ENCODE data around the gene ABCG1.

Gene ABCG1

GRCh38 chr21:42308161-42308913, 89.4 kb downstream of the ABCG1 start:
- DNase-seq (ENCODE audit: low read depth): no peak

DNA sequence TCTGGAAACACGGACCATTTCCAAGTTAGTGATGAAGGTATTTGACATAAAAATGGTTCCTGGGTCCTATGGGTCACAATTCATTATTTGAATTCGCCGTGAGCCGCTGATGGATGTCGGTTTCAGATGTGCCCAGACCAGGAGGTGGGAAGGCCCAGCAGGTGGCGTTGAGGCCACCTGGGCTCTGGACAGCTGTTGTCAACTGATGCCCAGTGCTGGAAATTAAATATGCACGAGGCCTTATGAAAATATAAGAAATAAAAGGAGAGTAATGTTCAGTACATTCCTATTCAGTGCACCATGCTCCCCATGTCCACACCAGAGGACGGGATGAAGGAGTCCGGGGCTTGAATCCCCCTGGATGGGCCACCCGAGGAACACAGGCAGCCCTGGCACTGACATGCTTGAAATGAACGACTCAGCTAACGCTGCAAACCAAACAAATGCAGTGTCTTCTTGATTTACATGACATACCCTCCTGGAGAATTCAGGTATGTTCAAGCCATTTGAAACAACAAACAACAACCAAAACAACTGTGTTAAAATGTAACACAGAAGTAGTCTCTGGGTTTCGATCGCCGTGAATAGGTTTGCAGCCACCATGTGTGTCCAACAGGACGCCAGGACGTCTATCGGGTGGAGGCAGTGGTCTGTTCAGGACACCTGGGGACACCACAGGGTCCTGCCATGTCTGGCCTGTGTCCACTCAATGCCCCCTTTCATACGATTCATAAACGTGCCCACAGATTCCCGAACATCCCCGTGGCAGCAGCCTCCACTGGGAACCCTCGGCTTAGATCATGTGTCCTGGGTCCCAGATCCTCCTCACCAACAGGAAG, 90.2 kb downstream of the ABCG1 start:
- DNase-seq (ENCODE audit: low read depth): no peak

- peak; percentile 21 for DNase-seq (ENCODE audit: low read depth)
Measured at GRCh38 chr21:42309753-42310213, 90.8 kb downstream of the ABCG1 start.

GRCh38 chr21:42310411-42311001, 91.6 kb downstream of the ABCG1 start:
- no peak for DNase-seq (ENCODE audit: low read depth)

DNA sequence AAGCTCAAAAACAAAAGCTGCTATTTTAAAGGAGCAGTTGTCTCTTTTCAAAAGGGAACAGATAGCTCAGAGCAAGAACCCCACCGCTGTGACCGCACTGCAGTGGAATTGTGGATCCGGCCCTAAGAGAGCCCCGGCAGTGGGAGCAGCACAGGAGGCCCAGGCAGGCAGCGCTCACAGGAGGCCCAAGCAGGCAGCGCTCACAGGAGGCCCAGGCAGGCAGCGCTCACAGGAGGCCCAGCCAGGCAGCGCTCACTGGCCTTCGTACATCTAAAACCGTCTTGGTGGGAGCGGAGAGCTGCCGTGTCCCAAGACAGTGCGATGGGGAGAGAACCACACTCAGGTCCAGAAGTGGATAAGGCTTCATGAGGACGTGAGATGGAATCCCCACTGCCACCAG, 92.2 kb downstream of the ABCG1 start:
- DNase-seq (ENCODE audit: low read depth): no peak

DNA sequence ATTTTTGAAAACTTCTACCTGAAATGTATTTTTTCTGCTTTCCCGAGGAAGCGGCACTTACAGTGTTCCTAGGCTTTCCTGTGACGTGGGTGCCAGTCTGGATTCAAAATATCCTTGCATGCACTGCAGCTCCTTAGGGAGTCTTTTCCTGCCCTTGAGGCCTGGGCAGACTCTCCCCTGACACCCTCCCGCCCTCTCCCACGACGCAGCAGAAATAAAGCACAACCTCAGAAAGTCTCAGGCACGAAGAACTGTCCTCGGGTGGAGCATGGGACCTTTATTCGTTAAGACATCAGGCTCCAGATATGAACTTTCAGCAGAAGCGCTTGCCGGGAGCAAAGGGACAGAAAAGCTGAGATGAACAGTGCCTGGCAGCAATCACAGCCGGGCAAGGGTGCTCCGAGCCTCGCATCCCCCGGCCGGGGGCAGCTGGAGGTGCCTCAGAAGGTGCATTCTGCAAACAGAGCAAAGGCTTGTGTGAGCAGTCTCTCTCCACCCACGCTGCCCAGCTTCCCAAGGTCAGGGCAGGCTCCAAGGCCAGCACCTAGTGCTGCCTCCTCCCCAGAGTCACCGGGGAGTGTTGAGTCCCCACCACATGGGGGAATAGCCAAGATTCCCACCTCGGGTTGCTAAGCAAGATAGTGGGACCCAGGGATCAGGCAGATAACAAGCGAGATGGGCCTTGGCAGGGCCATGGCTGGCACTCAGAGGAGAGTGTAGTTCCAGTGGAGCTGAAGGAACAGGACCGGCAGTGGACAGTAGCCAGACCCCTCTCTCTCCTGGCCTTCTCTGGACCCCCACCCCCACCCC, 93.1 kb downstream of the ABCG1 start:
- DNase-seq (ENCODE audit: low read depth): no peak

DNA sequence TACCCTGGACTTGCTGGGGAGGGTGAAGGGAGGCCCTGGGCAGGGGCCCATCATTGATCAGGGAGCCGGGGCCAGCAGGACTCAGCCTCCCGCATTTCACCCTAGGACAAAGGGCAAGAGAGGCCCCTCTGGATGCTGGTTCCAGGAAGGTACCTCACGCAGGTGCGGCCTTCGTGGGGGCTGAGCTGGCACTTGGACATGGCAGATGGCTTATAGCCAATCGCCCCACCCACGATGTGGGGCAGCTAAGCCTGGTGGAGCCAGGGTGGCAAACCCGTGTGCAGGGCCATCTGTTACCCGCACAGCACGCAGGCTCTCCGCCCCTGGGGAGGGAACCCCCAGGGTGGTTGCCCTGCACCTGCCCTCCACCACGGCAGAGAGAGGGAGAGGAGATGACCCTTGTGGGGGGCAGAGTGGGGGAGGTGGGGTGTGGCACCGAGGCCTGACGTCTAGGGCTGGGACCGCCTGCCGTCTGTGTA, 93.7 kb downstream of the ABCG1 start:
- DNase-seq (ENCODE audit: low read depth): no peak

- DNase-seq (ENCODE audit: low read depth): no peak
Measured at GRCh38 chr21:42313501-42313969, 94.6 kb downstream of the ABCG1 start.

GRCh38 chr21:42314616-42315295, 95.8 kb downstream of the ABCG1 start:
- no peak for DNase-seq (ENCODE audit: low read depth)

- no peak for DNase-seq (ENCODE audit: low read depth)
Measured at GRCh38 chr21:42315296-42315891, 96.5 kb downstream of the ABCG1 start, which contains the start of gene TFF3. TSS of gene TFF3 (minus strand) at chr21:42315409. CDS start at chr21:42315374, 35 bp downstream.

DNA sequence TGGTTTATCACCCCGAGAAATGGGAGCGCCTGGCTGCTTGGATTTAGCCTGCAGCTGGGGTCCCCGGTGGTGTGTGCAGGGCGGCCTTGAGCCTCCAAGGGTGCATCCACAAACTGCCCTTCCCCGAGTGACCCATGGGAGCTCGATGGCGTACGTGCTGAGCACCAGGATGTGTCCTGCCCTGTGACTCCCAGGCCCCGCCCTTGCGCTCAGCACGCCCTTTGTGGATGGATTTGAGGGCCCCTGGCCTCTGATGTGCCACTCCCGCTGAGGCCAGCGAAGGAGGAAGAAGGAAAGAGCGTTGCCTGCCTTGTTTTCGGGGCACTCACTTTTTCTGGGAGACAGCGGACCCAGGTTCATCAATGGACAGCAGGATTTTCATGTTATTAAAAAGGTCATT, 98.0 kb downstream of the ABCG1 start:
- no peak for DNase-seq (ENCODE audit: low read depth)

DNA sequence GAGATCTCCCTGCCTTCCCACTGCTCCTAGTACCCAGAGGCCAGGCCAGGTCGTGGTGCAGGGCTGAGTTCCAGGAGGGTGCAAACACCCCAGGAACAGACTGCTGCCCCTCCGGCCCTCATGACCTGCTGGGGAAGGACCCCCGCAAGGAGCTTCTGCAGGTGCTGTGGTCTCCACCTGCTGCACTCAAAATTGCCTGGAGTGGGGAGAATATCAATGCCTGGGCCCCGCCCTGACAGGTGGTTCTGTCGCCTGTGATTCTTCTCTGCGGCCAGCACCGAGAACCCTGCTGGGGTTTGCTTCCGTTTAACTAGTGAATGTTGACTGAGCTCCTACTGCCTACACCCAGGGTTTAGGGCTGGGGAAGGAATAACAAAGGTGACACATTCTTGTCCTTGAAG, 98.4 kb downstream of the ABCG1 start:
- no peak for DNase-seq (ENCODE audit: low read depth)

GRCh38 chr21:42317826-42318746, 99.1 kb downstream of the ABCG1 start:
- DNase-seq (ENCODE audit: low read depth): no peak

DNA sequence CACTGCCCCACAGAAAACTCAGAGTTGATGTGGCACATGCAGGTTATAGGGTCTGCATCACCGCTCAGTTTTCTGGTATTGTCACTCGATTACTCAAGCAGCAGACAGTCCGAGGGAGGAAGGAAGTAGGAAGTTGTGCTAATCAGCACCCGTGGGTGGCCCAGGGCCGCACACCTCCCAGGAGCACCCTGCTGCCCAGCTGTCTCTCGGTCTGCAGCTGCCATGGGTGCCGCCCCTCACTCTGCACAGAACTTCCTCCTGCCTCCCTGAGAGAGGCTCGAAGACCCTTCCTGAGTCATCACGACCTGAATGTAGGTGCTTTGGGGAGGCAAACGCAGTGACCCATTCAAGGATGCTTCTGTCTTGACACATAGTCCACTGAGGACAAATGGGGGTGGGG, 100.4 kb downstream of the ABCG1 start:
- DNase-seq (ENCODE audit: low read depth): no peak

DNA sequence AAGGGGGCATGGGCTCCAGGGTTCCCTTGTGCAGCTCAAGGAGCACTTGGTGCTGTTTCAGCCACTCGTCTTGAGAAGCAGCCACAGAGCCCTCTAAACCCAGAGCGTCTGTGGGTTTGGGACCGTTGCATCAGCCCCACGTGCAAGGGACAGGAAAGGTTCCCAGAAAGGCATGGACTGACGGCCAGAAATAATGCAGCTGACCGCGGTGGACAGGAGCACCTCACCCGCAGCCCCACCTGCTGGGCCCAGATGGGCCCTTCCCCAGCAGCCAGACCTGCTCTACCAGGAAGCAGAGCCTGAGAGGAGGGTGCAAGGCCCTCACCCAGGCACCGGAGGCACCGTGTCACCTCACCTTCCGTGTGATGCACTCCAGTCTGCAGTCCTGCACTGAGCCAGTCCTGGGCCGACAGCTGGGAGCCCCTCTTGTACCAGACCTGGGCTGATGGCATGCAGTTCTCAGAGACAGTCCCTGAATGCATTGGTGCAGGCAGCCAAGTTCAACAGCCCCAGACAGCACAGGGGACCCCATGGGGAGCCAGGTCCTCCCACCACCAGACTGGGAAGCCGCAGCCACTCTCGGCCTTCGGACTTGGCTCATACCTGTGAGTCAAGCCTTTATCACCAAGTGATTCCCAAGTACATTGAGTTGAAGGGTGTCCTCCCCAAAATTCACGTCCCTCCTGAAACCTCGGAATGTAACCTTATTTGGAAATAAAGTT, 101.1 kb downstream of the ABCG1 start:
- DNase-seq (ENCODE audit: low read depth): no peak

- no peak for DNase-seq (ENCODE audit: low read depth)
Measured at GRCh38 chr21:42320791-42321190, 101.9 kb downstream of the ABCG1 start.

GRCh38 chr21:42321231-42321630, 102.3 kb downstream of the ABCG1 start:
- DNase-seq (ENCODE audit: low read depth): no peak

DNA sequence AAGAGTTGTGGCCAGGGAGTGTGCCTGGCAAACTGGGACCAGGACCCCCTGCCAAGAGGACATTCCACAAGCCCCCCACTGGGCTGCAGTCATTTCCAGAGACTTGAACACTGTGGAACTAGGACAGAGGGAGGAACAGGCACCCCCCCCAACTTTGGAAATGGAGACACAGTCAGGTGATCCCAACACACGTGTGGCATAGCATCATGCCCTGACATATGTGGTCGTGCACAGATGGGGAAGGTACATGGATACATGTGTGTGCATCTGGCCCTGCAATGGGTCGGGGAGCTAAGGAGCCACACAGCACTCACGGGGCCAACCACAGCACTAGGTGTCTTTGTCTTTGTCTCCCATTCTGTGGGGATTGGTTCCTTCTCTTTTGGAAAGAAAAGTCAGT, 102.9 kb downstream of the ABCG1 start:
- DNase-seq (ENCODE audit: low read depth): no peak

- no peak for DNase-seq (ENCODE audit: low read depth)
Measured at GRCh38 chr21:42324896-42325295, 106.0 kb downstream of the ABCG1 start.
